Panc1 (cell line): ENCODE data around the gene EBLN1. TPM values are rescaled to one million over a fixed set of nuclear protein-coding genes. Genes with fewer than 3 reads are reported as not detected.

Experiments
- ATAC-seq: fragments of 200-7000 bp; cut with Tn5 transposase; 2 replicates; pipeline ENCODE4 v1.9.1; 2020; ENCODE audit warnings: mild to moderate bottlenecking, moderate library complexity
- BruUV-seq: library from RNA; stranded (reverse); fragments of 400-500 nt; replicated peaks from 2 replicates; lab custom pipeline; 2021; lab: Mats Ljungman, UMichigan
- CTCF ChIA-PET: fragments of 300-600 bp; sonication (Branson Sonifier 250); formaldehyde crosslinking; loops from one replicate; lab custom pipeline; 2022; ENCODE audit warnings: antibody characterized with exemption; lab: Charles Lee
- POLR2A ChIA-PET: fragments of 300-600 bp; sonication (Branson Sonifier 250); formaldehyde crosslinking; loops from one replicate; lab custom pipeline; 2022; ENCODE audit warnings: antibody characterized with exemption; lab: Charles Lee
- DNase-seq: peaks from one replicate; pipeline ENCODE4 v3.0.0-alpha.2; 2010; ENCODE audit warnings: low read depth, low spot score
- H3K27ac ChIP-seq: 2 replicates; pipeline ENCODE4 v1.5.1; 2011; ENCODE audit warnings: mild to moderate bottlenecking, low read length, inconsistent platforms
- H3K27me3 ChIP-seq: fragments of 200-500 bp; sonication (Bioruptor generic); 2 replicates; pipeline ENCODE4 v1.6.0; 2014; ENCODE audit warnings: low read length, inconsistent platforms; ENCODE audit not compliant: control insufficient read depth, insufficient read depth
- H3K36me3 ChIP-seq: fragments of 200-500 bp; sonication (Bioruptor generic); 2 replicates; pipeline ENCODE4 v1.5.1; 2014; ENCODE audit warnings: inconsistent platforms, mild to moderate bottlenecking, low read length, moderate library complexity; ENCODE audit not compliant: control insufficient read depth, insufficient read depth
- H3K4me1 ChIP-seq: 2 replicates; pipeline ENCODE4 v1.5.1; 2011; ENCODE audit warnings: inconsistent platforms, mild to moderate bottlenecking, low read length, moderate library complexity; ENCODE audit not compliant: control insufficient read depth, insufficient read depth
- H3K4me3 ChIP-seq, 2 experiments: 2 replicates each; pipeline ENCODE4 v1.5.1; 2011 to 2012; ENCODE audit warnings: low read depth in 2 of 2, low read length in 2 of 2, mild to moderate bottlenecking in 2 of 2, inconsistent platforms in 1 of 2, moderate library complexity in 1 of 2
- H3K9me3 ChIP-seq: fragments of 200-500 bp; sonication (Bioruptor generic); 2 replicates; pipeline ENCODE4 v1.5.1; 2014; ENCODE audit warnings: low read depth, mild to moderate bottlenecking, inconsistent platforms, low read length, moderate library complexity; ENCODE audit not compliant: control insufficient read depth, insufficient read depth
- CTCF ChIP-seq: fragments of 450-650 bp; IDR thresholded peaks from 2 replicates; pipeline ENCODE4 v1.5.1; 2017; ENCODE audit warnings: mild to moderate bottlenecking
- POLR2AphosphoS5 ChIP-seq: IDR thresholded peaks from 2 replicates; pipeline ENCODE4 v1.6.1; 2012; ENCODE audit warnings: mild to moderate bottlenecking, low read depth, low read length, moderate library complexity
- REST ChIP-seq, 2 experiments: IDR thresholded peaks; 2 replicates each; pipeline ENCODE4 v1.6.1; 2011 to 2012; ENCODE audit warnings: low read depth in 2 of 2, control low read depth in 1 of 2, low read length in 1 of 2, mild to moderate bottlenecking in 1 of 2, moderate library complexity in 1 of 2; ENCODE audit not compliant: insufficient read depth in 1 of 2
- SIN3A ChIP-seq: IDR thresholded peaks from 2 replicates; pipeline ENCODE4 v1.6.1; 2012; ENCODE audit warnings: low read depth, mild to moderate bottlenecking, low read length, moderate library complexity, borderline replicate concordance; ENCODE audit not compliant: insufficient read depth
- TCF7L2 ChIP-seq: IDR thresholded peaks from 2 replicates; pipeline ENCODE4 v1.6.1; 2011; ENCODE audit warnings: mild to moderate bottlenecking, low read depth, low read length, inconsistent platforms
- in situ Hi-C: cut with HindIII; loops from 2 replicates; pipeline ENCODE4 v1.10.0; 2016; ENCODE audit warnings: low sequenced_read_pairs, low pct_unique_long_range_greater_than_20kb
- intact Hi-C: fragments of 100-400 bp; cut with micrococcal nuclease; formaldehyde crosslinking; loops from one replicate; pipeline ENCODE4 v1.10.0; 2022; ENCODE audit not compliant: unreplicated experiment
- total RNA-seq: library from RNA; stranded (reverse); gene quantifications from one replicate; pipeline ENCODE4 v1.2.1, GENCODE V29; 2021; ENCODE audit not compliant: unreplicated experiment

The EBLN1 gene
- total RNA-seq, 1 experiment from 2014 or later = not detected

GRCh38 chr10:22170582-22170981 is 47.2 kb downstream of the EBLN1 start:
- no peak for DNase-seq
- intact Hi-C loops (no loop called here), in situ Hi-C loops (no loop called here)
- no peak for ATAC-seq
- Histone ChIP-seq H3K27ac (no peak overlapping the region), H3K27me3 (no peaks in the 10 kb centered on the region; the same call in 1 of the 2 replicates), H3K36me3 (no peaks in the 10 kb centered on the region), H3K9me3 (no peaks in the 10 kb centered on the region), H3K4me1 (no peaks in the 10 kb centered on the region), H3K4me3 (no peak overlapping the region)
- ChIA-PET CTCF (no interaction called here), POLR2A (no interaction called here)
- no TSS peak for BruUV-seq
- no peak for TF ChIP-seq REST (IDR thresholded peaks at IDR 0.05; ENCODE audit: insufficient read depth in 1 of 2, low read depth in 2 of 2, low read length in 1 of 2)
- no peak for TF ChIP-seq POLR2AphosphoS5
- TF ChIP-seq SIN3A = no peak
- no peak for TF ChIP-seq CTCF
- TF ChIP-seq TCF7L2 = no peak

GRCh38 chr10:22159979-22160378 is 57.8 kb downstream of the EBLN1 start:
- TF ChIP-seq POLR2AphosphoS5 (no peak), CTCF (no peak), SIN3A (no peak), REST (IDR thresholded peaks at IDR 0.05; ENCODE audit: insufficient read depth in 1 of 2, low read depth in 2 of 2, low read length in 1 of 2) (no peak), TCF7L2 (no peak)
- H3K36me3 ChIP-seq = no peaks in the 10 kb centered on the region
- in situ Hi-C loops = no loop called here
- no peaks in the 10 kb centered on the region for H3K27me3 ChIP-seq
- CTCF ChIA-PET = no interaction called here
- no peak overlapping the region for H3K27ac ChIP-seq
- no peak for ATAC-seq
- POLR2A ChIA-PET = no interaction called here
- intact Hi-C loops = no loop called here
- no peaks in the 10 kb centered on the region for H3K4me1 ChIP-seq
- H3K4me3 ChIP-seq = no peak overlapping the region
- no peaks in the 10 kb centered on the region for H3K9me3 ChIP-seq
- DNase-seq = no peak
- BruUV-seq = no TSS peak
